CD8-positive, alpha-beta memory T cell (primary cell): ENCODE measurements around the gene LMF1. TPM values are rescaled to one million over a fixed set of nuclear protein-coding genes. Genes with fewer than 3 reads are reported as not detected.
A peak's percentile ranks its signal among the peaks of the same experiment; 100 is the strongest.

ENCODE experiments used
- CTCF ChIA-PET: fragments of 350-600 bp; sonication (Branson Sonifier 250); formaldehyde crosslinking; loops from one replicate; lab custom pipeline; 2021; ENCODE audit warnings: antibody characterized with exemption; lab: Charles Lee
- POLR2A ChIA-PET: fragments of 350-600 bp; sonication (Branson Sonifier 250); formaldehyde crosslinking; loops from one replicate; lab custom pipeline; 2021; ENCODE audit warnings: antibody characterized with exemption; lab: Charles Lee
- DNase-seq, 5 donors: peaks; one replicate each; pipeline versions ENCODE4 v3.0.0 to v3.0.0-alpha.2; 2020 to 2022; ENCODE audit warnings: mixed read lengths in 1 of 5
- H3K27ac ChIP-seq: one replicate; pipeline ENCODE4 v1.7.0; 2013; ENCODE audit warnings: low read depth, mild to moderate bottlenecking, low read length, moderate library complexity
- H3K27me3 ChIP-seq: 2 replicates; pipeline ENCODE4 v1.7.0; 2013; ENCODE audit warnings: low read length, mild to moderate bottlenecking; ENCODE audit not compliant: insufficient read depth, poor library complexity, severe bottlenecking
- H3K36me3 ChIP-seq: 2 replicates; pipeline ENCODE4 v1.7.0; 2013; ENCODE audit warnings: mild to moderate bottlenecking, low read length, moderate library complexity; ENCODE audit not compliant: insufficient read depth
- H3K4me1 ChIP-seq: 2 replicates; pipeline ENCODE4 v1.7.0; 2013; ENCODE audit warnings: mild to moderate bottlenecking, low read length, moderate library complexity; ENCODE audit not compliant: insufficient read depth
- H3K4me3 ChIP-seq: 2 replicates; pipeline ENCODE4 v1.7.0; 2013; ENCODE audit warnings: mild to moderate bottlenecking, low read length
- H3K9me3 ChIP-seq: 2 replicates; pipeline ENCODE4 v1.7.0; 2013; ENCODE audit warnings: mild to moderate bottlenecking, low read length
- H3K27ac Mint-ChIP-seq, 8 donors: one replicate each; pipeline ENCODE4 v1.8.0; 2020 to 2021; ENCODE audit warnings: mixed read lengths in 8 of 8, mild to moderate bottlenecking in 6 of 8, inconsistent platforms in 3 of 8, moderate library complexity in 3 of 8
- H3K27me3 Mint-ChIP-seq, 2 donors: one replicate each; pipeline ENCODE4 v1.8.0; 2020 to 2021; ENCODE audit warnings: mixed read lengths in 2 of 2, mild to moderate bottlenecking in 1 of 2, moderate library complexity in 1 of 2
- H3K36me3 Mint-ChIP-seq, 3 donors: one replicate each; pipeline ENCODE4 v1.8.0; 2020 to 2021; ENCODE audit warnings: mixed read lengths in 3 of 3, inconsistent platforms in 1 of 3, mild to moderate bottlenecking in 1 of 3
- H3K4me1 Mint-ChIP-seq, 3 donors: one replicate each; pipeline ENCODE4 v1.8.0; 2020 to 2021; ENCODE audit warnings: mixed read lengths in 3 of 3, inconsistent platforms in 1 of 3, mild to moderate bottlenecking in 1 of 3
- H3K4me3 Mint-ChIP-seq, 7 donors: one replicate each; pipeline ENCODE4 v1.8.0; 2020 to 2021; ENCODE audit warnings: mixed read lengths in 7 of 7, mild to moderate bottlenecking in 6 of 7, moderate library complexity in 4 of 7, inconsistent platforms in 2 of 7
- H3K9me3 Mint-ChIP-seq, 5 donors: one replicate each; pipeline ENCODE4 v1.8.0; 2020 to 2022; ENCODE audit warnings: mixed read lengths in 5 of 5, mild to moderate bottlenecking in 3 of 5, moderate library complexity in 2 of 5, inconsistent platforms in 1 of 5
- polyA plus RNA-seq: library from polyadenylated mRNA; unstranded; fragments of 300-500 nt; fragmentation: Illumina TruSeq; gene quantifications from one replicate; pipeline ENCODE4 v1.2.3, GENCODE V29; 2021
- total RNA-seq, 2 experiments: library from RNA; stranded (reverse); gene quantifications; one replicate each; pipeline ENCODE4 v1.2.3, GENCODE V29; 2021

The LMF1 gene
- total and polyA plus RNA-seq, 3 experiments from 2014 or later, result 11.7 to 15.8 (median 14.0) TPM

DNA sequence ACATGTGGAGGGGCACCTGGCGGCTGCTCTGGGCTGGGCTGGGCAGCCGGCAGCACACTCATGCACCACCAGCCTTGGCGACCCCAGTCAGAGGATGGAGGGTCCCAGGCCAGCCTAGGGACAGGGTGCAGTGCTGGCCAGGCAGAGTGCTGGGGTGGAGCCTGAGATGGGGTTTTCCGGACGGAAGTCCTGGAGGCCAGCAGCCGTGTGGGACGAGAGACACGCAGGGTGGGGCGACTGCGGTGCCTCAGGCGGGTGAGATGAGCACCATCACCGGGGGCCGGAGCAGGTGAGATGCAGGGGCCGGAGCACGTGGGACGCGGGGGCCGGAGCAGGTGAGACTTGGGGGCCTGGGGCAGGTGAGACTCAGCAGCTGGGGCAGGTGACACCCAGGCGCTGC, 55.2 kb downstream of the LMF1 start:
- Mint-ChIP-seq H3K27ac (no peak overlapping the region), H3K27me3 (no peaks in the 10 kb centered on the region), H3K36me3 (peaks cover 0 to 29% (median 0%) of the 10 kb centered on the region in 3 donors), H3K4me3 (no peak overlapping the region), H3K9me3 (no peaks in the 10 kb centered on the region), H3K4me1 (peaks cover 0 to 3% (median 0%) of the 10 kb centered on the region in 3 donors)
- H3K4me1 ChIP-seq, result no peaks in the 10 kb centered on the region
- H3K27ac ChIP-seq, result no peak overlapping the region
- POLR2A ChIA-PET, result no interaction called here
- DNase-seq, result no peak
- CTCF ChIA-PET, result no interaction called here
- H3K4me3 ChIP-seq, result no peak overlapping the region
- no peaks in the 10 kb centered on the region for H3K9me3 ChIP-seq
- H3K36me3 ChIP-seq, result no peaks in the 10 kb centered on the region
- H3K27me3 ChIP-seq, result no peaks in the 10 kb centered on the region

GRCh38 chr16:914440-914839, 56.3 kb downstream of the LMF1 start:
- no peak for DNase-seq
- H3K9me3 Mint-ChIP-seq, result no peaks in the 10 kb centered on the region
- Histone ChIP-seq H3K27ac (no peak overlapping the region), H3K9me3 (no peaks in the 10 kb centered on the region), H3K36me3 (no peaks in the 10 kb centered on the region), H3K4me3 (no peak overlapping the region), H3K4me1 (no peaks in the 10 kb centered on the region), H3K27me3 (no peaks in the 10 kb centered on the region)
- ChIA-PET POLR2A (no interaction called here), CTCF (no interaction called here)
- H3K4me1 Mint-ChIP-seq, result peaks cover 0 to 3% (median 0%) of the 10 kb centered on the region in 3 donors
- peaks cover 0 to 32% (median 2%) of the 10 kb centered on the region in 3 donors for H3K36me3 Mint-ChIP-seq
- no peak overlapping the region for H3K4me3 Mint-ChIP-seq
- H3K27me3 Mint-ChIP-seq, result no peaks in the 10 kb centered on the region
- no peak overlapping the region for H3K27ac Mint-ChIP-seq

- no peak overlapping the region for H3K4me3 Mint-ChIP-seq
These were observed 56.9 kb downstream of the LMF1 start for GRCh38 chr16:913817-914439.

DNA sequence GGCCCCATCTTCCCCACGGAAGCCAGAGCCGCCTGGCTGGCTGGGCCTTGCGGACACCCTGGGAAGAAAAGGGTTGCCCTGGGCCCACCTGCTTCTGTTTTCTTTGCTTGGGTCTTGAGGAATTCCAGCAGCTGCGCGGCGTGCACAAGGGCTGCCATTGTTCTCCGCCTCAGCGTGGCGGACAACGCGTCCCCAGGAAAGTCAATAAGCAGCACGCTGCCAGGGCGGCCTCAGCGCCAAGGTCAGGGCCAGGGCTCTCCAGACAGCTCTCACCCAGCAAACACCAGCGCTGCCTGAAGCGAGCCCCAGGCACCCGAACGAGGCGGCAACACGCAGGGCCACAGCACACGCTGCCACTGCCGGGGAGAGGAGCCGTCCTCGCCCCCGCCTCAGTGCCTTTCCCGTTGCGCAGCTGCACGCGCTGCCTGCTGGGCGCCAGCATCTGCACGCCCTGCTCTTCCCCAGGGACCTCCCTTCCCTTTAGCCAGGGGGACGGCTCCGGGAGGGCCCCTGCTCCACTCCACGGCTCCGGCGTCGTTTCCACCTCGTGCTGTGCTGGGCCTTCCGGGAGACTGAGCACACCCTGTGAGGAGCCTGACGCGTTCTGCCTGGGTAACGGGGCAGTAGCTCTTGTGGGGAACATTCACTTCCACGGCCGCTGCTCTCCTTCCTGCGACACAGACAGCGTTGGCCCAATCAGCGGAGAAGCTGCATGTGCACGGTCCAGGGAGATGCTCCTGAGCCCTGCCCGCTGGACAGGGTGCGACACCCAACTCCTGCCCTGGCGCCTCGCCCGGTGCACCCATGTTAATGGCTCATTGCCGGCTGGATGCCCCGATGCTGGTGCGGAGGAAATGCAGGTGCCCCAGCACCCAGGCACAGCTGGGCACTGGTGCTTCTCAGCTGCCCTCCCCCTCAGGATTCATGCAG, 57.8 kb downstream of the LMF1 start:
- no peak overlapping the region for H3K27ac ChIP-seq
- H3K4me1 ChIP-seq, result no peaks in the 10 kb centered on the region
- H3K27ac Mint-ChIP-seq, result peak overlapping the region in 1 of 8 donors; percentile 79
- no peaks in the 10 kb centered on the region for H3K36me3 ChIP-seq
- H3K4me3 Mint-ChIP-seq, result no peak overlapping the region
- H3K36me3 Mint-ChIP-seq, result peaks cover 0 to 37% (median 5%) of the 10 kb centered on the region in 3 donors
- H3K4me1 Mint-ChIP-seq, result peaks cover 0 to 3% (median 0%) of the 10 kb centered on the region in 3 donors
- no peaks in the 10 kb centered on the region for H3K9me3 ChIP-seq
- no peaks in the 10 kb centered on the region for H3K27me3 ChIP-seq
- ChIA-PET CTCF (no interaction called here), POLR2A (no interaction called here)
- H3K9me3 Mint-ChIP-seq, result no peaks in the 10 kb centered on the region
- H3K27me3 Mint-ChIP-seq, result no peaks in the 10 kb centered on the region
- H3K4me3 ChIP-seq, result no peak overlapping the region
- no peak for DNase-seq

More at GRCh38 chr16:913817-914439, 56.9 kb downstream of the LMF1 start:
- Histone ChIP-seq H3K27ac (no peak overlapping the region), H3K27me3 (no peaks in the 10 kb centered on the region), H3K36me3 (no peaks in the 10 kb centered on the region), H3K4me1 (no peaks in the 10 kb centered on the region), H3K4me3 (no peak overlapping the region), H3K9me3 (no peaks in the 10 kb centered on the region)
- ChIA-PET CTCF (no interaction called here), POLR2A (no interaction called here)
- peaks cover 0 to 3% (median 0%) of the 10 kb centered on the region in 3 donors for H3K4me1 Mint-ChIP-seq
- H3K9me3 Mint-ChIP-seq, result no peaks in the 10 kb centered on the region
- no peak overlapping the region for H3K27ac Mint-ChIP-seq
- H3K27me3 Mint-ChIP-seq, result no peaks in the 10 kb centered on the region
- no peak for DNase-seq
- H3K36me3 Mint-ChIP-seq, result peaks cover 0 to 38% (median 5%) of the 10 kb centered on the region in 3 donors

DNA sequence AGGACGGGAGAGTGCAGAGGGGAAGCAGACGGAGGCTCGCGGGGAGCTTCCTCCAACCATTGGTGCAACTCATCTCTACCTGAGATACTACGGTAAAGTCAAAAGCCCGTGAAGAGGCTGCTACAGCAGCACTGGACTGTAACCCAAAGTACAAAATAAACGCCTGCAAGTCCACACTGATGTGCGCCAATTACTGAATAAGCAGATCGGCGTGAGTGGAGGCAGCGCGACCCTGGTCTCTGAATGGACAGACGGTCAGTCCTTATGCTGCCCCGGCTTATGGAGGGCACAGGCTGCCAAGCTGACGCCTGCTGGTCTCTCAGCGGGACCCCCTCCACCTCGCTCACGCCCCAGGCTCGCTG, 58.5 kb downstream of the LMF1 start:
- CTCF ChIA-PET, result no interaction called here
- Mint-ChIP-seq H3K27ac (no peak overlapping the region), H3K4me1 (peaks cover 0 to 3% (median 0%) of the 10 kb centered on the region in 3 donors), H3K4me3 (no peak overlapping the region), H3K9me3 (no peaks in the 10 kb centered on the region), H3K27me3 (no peaks in the 10 kb centered on the region), H3K36me3 (peaks cover 0 to 41% (median 8%) of the 10 kb centered on the region in 3 donors)
- no peak overlapping the region for H3K4me3 ChIP-seq
- no peaks in the 10 kb centered on the region for H3K27me3 ChIP-seq
- POLR2A ChIA-PET, result no interaction called here
- no peak for DNase-seq
- no peaks in the 10 kb centered on the region for H3K36me3 ChIP-seq
- no peaks in the 10 kb centered on the region for H3K9me3 ChIP-seq
- H3K27ac ChIP-seq, result no peak overlapping the region
- H3K4me1 ChIP-seq, result no peaks in the 10 kb centered on the region

GRCh38 chr16:911604-912321, 59.0 kb downstream of the LMF1 start:
- no peaks in the 10 kb centered on the region for H3K9me3 ChIP-seq
- Mint-ChIP-seq H3K4me3 (no peak overlapping the region), H3K27me3 (no peaks in the 10 kb centered on the region), H3K36me3 (peaks cover 0 to 44% (median 8%) of the 10 kb centered on the region in 3 donors), H3K4me1 (peaks cover 0 to 3% (median 0%) of the 10 kb centered on the region in 3 donors), H3K27ac (no peak overlapping the region), H3K9me3 (no peaks in the 10 kb centered on the region)
- H3K36me3 ChIP-seq, result peaks cover 3% of the 10 kb centered on the region
- H3K27ac ChIP-seq, result no peak overlapping the region
- DNase-seq, result no peak
- ChIA-PET CTCF (no interaction called here), POLR2A (no interaction called here)
- no peaks in the 10 kb centered on the region for H3K27me3 ChIP-seq
- no peak overlapping the region for H3K4me3 ChIP-seq
- no peaks in the 10 kb centered on the region for H3K4me1 ChIP-seq

- Mint-ChIP-seq H3K4me3 (no peak overlapping the region), H3K36me3 (peaks cover 0 to 51% (median 10%) of the 10 kb centered on the region in 3 donors), H3K4me1 (peaks cover 0 to 3% (median 0%) of the 10 kb centered on the region in 3 donors), H3K27me3 (peaks cover 0 to 2% of the 10 kb centered on the region in 2 donors), H3K27ac (no peak overlapping the region), H3K9me3 (no peaks in the 10 kb centered on the region)
- POLR2A ChIA-PET, result no interaction called here
- Histone ChIP-seq H3K4me1 (no peaks in the 10 kb centered on the region), H3K27me3 (no peaks in the 10 kb centered on the region), H3K27ac (no peak overlapping the region), H3K9me3 (no peaks in the 10 kb centered on the region), H3K36me3 (peaks cover 6% of the 10 kb centered on the region), H3K4me3 (no peak overlapping the region)
- no peak for DNase-seq
- CTCF ChIA-PET, result no interaction called here
These were observed 59.7 kb downstream of the LMF1 start for GRCh38 chr16:911101-911500.
